Stimulated activated naive CD8-positive, alpha-beta T cell treated with anti-CD3 and anti-CD28 coated beads, Interleukin-15, amount 100 ng/mL, for 72 hours (primary cell): ENCODE results near the gene PCSK6.
"Not testable (repeated sequence)": the region's sequence is repeated elsewhere in the genome, so short reads cannot be mapped to it uniquely, and the experiment has no call there.

Experiments used
- ATAC-seq: fragments of 150-1000 bp; cut with Tn5 transposase; 2 replicates; pipeline ENCODE4 v1.10.0; 2021; ENCODE audit warnings: mild to moderate bottlenecking, moderate library complexity
- DNase-seq, 2 donors: peaks; one replicate each; pipeline ENCODE4 v3.0.0; 2021 to 2022
- H3K27ac Mint-ChIP-seq, 2 donors: one replicate each; pipeline ENCODE4 v1.8.0; 2022; ENCODE audit warnings: mild to moderate bottlenecking in 2 of 2, mixed read lengths in 2 of 2, moderate library complexity in 2 of 2
- H3K27me3 Mint-ChIP-seq: one replicate; pipeline ENCODE4 v1.8.0; 2022; ENCODE audit warnings: mixed read lengths
- H3K4me1 Mint-ChIP-seq: one replicate; pipeline ENCODE4 v1.8.0; 2022; ENCODE audit warnings: mild to moderate bottlenecking, mixed read lengths
- H3K4me3 Mint-ChIP-seq, 2 donors: one replicate each; pipeline ENCODE4 v1.8.0; 2022; ENCODE audit warnings: mild to moderate bottlenecking in 2 of 2, mixed read lengths in 2 of 2, moderate library complexity in 1 of 2
- H3K9me3 Mint-ChIP-seq, 2 donors: one replicate each; pipeline ENCODE4 v1.8.0; 2022; ENCODE audit warnings: mixed read lengths in 2 of 2

The PCSK6 gene

DNA sequence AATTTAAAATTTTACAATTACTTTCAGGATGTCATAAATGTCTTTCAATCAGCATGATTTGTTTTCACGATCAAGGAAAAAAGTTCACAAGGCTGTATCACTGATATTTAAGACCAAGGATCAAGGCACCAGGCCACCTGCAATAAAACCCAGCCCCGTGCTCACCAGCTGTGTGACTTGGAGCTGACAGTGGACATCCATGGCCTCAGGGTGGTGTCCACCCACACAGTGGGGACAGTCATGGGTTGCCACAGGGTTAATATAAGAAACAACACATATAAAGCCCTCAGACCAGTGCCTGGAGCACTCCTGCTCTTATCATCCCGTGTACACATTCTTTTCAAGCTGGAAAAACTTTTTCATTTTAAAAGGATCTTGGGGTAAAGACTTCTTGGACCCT is 56.5 kb downstream of the PCSK6 start:
- H3K4me3 Mint-ChIP-seq, result no peak overlapping the region
- DNase-seq (no peak), ATAC-seq (no peak)
- H3K27ac Mint-ChIP-seq, result no peak overlapping the region
- H3K9me3 Mint-ChIP-seq, result no peaks in the 10 kb centered on the region
- H3K27me3 Mint-ChIP-seq, result peaks cover 28% of the 10 kb centered on the region
- H3K4me1 Mint-ChIP-seq, result no peaks in the 10 kb centered on the region

DNA sequence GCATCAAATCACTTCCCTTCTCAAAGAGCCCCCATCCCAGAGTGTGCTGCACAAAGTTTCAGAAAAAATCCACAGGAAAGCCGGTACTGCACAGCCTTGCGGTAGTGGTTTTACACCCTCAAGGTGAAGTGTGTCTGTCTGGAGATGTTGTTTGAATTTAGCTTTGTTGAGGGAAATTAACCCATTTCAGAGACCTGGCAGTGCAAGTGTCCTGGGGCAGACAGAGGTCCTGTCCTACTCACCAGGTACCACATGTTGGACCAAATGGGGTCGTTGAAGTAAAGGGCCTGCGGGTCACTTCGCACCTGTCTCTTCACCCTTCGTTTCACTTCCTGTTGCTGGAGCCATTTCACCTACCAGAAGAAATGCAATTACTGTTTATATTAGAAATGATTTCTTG is 57.8 kb downstream of the PCSK6 start:
- Mint-ChIP-seq H3K9me3 (no peaks in the 10 kb centered on the region), H3K27ac (no peak overlapping the region), H3K4me1 (no peaks in the 10 kb centered on the region), H3K27me3 (peaks cover 28% of the 10 kb centered on the region), H3K4me3 (no peak overlapping the region)
- no peak for ATAC-seq
- no peak for DNase-seq

- no peaks in the 10 kb centered on the region for H3K4me1 Mint-ChIP-seq
- H3K27ac Mint-ChIP-seq, result no peak overlapping the region
- no peak overlapping the region for H3K4me3 Mint-ChIP-seq
- peaks cover 28% of the 10 kb centered on the region for H3K27me3 Mint-ChIP-seq
- no peak for DNase-seq
- ATAC-seq, result no peak
- H3K9me3 Mint-ChIP-seq, result no peaks in the 10 kb centered on the region
Observed at GRCh38 chr15:101431301-101431700, 58.2 kb downstream of the PCSK6 start.

GRCh38 chr15:101429646-101430045 is 59.9 kb downstream of the PCSK6 start:
- Mint-ChIP-seq H3K27ac (no peak overlapping the region), H3K9me3 (no peaks in the 10 kb centered on the region), H3K4me3 (no peak overlapping the region), H3K4me1 (no peaks in the 10 kb centered on the region), H3K27me3 (peaks cover 23% of the 10 kb centered on the region)
- no peak for ATAC-seq
- no peak for DNase-seq

DNA sequence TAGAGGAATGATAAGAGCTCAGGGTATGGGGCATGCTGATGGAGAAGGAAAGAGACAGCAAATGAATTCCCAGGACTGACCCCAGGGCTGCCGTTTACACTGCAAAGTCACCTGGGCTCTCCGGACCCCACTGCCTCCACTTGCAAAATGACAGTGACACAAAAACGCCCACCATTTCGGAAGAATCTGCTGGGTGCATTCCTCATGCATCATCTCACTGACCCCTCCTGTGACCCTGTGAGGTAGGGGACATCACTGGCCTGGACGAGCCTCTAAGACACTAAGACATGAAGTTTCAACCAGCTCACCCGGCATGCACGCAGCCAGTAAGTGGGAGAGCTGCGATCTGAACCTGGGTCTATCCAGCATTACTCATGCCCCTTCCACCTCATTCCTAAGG is 60.3 kb downstream of the PCSK6 start:
- Mint-ChIP-seq H3K9me3 (no peaks in the 10 kb centered on the region), H3K27me3 (peaks cover 20% of the 10 kb centered on the region)
- DNase-seq, result no peak

GRCh38 chr15:101428758-101429157 is 60.7 kb downstream of the PCSK6 start:
- Mint-ChIP-seq H3K9me3 (no peaks in the 10 kb centered on the region), H3K4me3 (no peak overlapping the region), H3K27ac (peak overlapping the region in 1 of 2 donors; percentile 76), H3K27me3 (peaks cover 20% of the 10 kb centered on the region), H3K4me1 (no peaks in the 10 kb centered on the region)
- no peak for DNase-seq
- ATAC-seq, result no peak

More for the DNA sequence above, 60.3 kb downstream of the PCSK6 start:
- Mint-ChIP-seq H3K4me3 (no peak overlapping the region), H3K27ac (no peak overlapping the region), H3K4me1 (no peaks in the 10 kb centered on the region)
- no peak for ATAC-seq

DNA sequence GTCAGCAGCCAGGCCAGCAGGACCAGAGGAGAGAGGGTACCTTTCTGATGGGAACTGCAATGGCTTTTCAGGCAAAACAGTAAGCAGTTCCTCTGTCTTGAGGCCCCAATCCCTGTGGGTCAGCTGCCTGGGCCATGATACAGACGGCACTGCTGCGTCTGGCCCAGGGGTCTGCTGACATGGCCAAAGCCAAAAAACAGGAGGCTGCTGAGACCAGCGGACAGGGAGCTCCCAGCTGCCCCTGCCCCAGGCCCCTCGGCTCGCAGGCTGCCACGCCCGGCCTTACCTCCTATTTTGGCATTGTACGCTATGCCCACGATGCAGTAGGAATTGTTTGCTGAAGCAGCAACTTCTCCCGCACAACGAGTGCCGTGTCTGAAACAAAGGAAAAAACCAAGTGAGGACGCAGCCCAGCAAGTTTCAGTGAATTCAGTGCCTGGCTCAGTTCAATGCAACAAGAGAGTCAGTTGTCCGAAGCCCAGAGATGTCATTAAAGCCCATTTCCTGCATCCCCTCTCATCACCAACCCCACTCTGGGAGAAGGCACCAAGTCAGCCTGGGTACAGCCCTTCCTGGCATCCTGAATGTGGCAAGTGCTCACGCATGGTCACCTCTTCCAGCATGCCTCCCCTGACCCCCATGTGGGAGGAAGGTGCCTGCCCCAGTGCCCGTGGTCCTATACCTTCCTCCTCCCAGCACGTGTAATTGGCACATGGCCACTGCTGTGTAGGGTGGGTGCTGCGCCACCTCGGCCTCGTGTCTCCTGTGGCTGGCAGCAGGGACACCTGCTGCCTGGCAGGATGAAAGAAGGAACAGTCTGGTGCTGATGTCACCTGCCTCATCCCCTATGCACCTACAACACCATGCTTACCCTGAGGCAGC is 61.7 kb downstream of the PCSK6 start:
- H3K4me1 Mint-ChIP-seq, result no peaks in the 10 kb centered on the region
- peaks cover 0 to 3% of the 10 kb centered on the region in 2 donors for H3K9me3 Mint-ChIP-seq
- H3K27ac Mint-ChIP-seq, result no peak overlapping the region
- no peak overlapping the region for H3K4me3 Mint-ChIP-seq
- H3K27me3 Mint-ChIP-seq, result peaks cover 16% of the 10 kb centered on the region
- ATAC-seq (no peak), DNase-seq (no peak)

DNA sequence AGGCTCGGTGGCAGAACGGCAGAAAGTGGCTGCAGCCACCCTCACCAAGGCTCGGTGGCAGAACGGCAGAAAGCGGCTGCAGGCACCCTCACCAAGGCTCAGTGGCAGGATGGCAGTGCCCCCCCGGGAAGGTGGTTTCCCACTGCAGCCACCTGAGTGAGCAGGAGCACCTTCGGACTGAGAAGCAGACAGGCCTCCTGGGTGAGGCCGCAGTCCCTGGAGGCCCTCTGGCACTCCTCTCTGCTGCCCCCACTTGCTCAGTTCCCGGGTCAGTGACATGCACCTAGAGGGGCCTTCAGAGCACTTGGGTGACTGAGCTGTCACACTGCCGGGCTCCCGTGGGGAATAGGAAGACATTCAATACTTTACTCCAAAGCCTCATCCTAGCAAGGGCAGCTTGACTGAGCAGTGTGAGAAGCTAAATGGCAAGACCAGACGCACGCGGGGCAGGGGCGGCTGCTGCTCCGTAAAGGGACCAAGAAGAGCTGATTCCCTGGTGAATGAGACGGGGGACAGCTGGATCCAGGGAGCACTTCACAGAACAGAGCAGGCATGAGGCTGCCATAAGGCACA is 62.7 kb downstream of the PCSK6 start:
- no peak for DNase-seq
- Mint-ChIP-seq H3K9me3 (peaks cover 0 to 10% of the 10 kb centered on the region in 2 donors), H3K27ac (no peak overlapping the region), H3K4me3 (no peak overlapping the region), H3K27me3 (peaks cover 26% of the 10 kb centered on the region), H3K4me1 (no peaks in the 10 kb centered on the region)
- peak; percentile 15 for ATAC-seq

DNA sequence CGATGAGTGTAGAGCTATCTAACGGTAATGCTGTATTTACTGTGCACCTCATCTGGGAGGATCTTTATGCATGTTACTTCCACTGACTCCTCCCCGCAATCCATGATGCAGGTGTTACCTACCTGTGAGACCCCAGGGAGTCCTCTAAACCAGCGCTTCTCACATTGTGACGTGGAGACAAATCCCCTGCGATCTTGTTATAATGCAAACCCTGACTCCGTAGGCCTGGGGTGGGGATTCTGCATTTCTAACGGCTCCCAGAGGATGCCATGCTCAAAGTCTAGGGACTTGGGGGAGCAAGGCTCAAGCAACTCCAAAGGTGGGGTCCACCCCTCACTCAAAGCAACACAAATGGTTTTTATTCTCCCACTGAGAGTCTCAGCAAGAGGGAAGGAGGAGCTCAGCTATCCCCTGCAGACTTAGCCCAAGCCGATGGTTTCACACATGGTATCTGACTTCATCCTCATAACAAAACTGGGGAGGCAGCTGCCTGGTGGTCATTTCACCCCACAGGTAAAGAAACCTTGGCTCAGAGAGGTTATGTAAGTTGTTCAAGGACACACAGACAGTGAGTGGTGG is 63.6 kb downstream of the PCSK6 start:
- H3K27ac Mint-ChIP-seq, result no peak overlapping the region
- DNase-seq, result no peak
- peaks cover 0 to 10% of the 10 kb centered on the region in 2 donors for H3K9me3 Mint-ChIP-seq

DNA sequence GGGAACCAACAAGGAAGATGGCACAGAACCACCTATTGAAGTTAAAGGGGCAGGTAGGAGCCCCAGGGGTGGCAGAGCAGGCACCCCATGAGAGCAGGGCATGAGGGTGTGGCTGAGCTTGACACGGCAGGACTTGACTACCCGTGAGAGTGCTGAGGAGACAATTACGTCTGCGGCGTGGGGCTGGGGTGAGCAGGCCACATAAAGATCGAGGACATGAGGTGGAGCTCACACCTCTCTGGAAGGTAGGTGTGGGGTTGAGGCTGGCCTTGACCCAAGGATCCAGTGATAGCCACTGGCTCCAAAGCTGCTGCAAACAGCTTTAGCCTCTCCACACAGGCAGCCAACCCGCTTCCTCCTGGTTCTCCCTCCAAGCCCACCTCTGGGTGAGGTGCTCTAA is 64.5 kb downstream of the PCSK6 start:
- no peak for DNase-seq
- Mint-ChIP-seq H3K4me3 (no peak overlapping the region), H3K4me1 (no peaks in the 10 kb centered on the region), H3K27me3 (peaks cover 29% of the 10 kb centered on the region), H3K27ac (no peak overlapping the region), H3K9me3 (peaks cover 0 to 10% of the 10 kb centered on the region in 2 donors)
- no peak for ATAC-seq

More for the DNA sequence above, 63.6 kb downstream of the PCSK6 start:
- ATAC-seq, result no peak
- H3K4me3 Mint-ChIP-seq, result no peak overlapping the region
- no peaks in the 10 kb centered on the region for H3K4me1 Mint-ChIP-seq
- H3K27me3 Mint-ChIP-seq, result peaks cover 29% of the 10 kb centered on the region

- no peak for DNase-seq
- Mint-ChIP-seq H3K4me1 (no peaks in the 10 kb centered on the region), H3K4me3 (no peak overlapping the region)
Observed at GRCh38 chr15:101420232-101420631, 69.3 kb downstream of the PCSK6 start.

GRCh38 chr15:101416475-101416874 is 73.0 kb downstream of the PCSK6 start:
- not testable (repeated sequence) for H3K9me3 Mint-ChIP-seq, H3K27me3 Mint-ChIP-seq, DNase-seq, ATAC-seq, H3K4me1 Mint-ChIP-seq, H3K27ac Mint-ChIP-seq, H3K4me3 Mint-ChIP-seq

More at GRCh38 chr15:101420232-101420631, 69.3 kb downstream of the PCSK6 start:
- peaks cover 17% of the 10 kb centered on the region for H3K27me3 Mint-ChIP-seq
- H3K9me3 Mint-ChIP-seq, result peaks cover 7 to 10% of the 10 kb centered on the region in 2 donors
- ATAC-seq, result no peak
- no peak overlapping the region for H3K27ac Mint-ChIP-seq

DNA sequence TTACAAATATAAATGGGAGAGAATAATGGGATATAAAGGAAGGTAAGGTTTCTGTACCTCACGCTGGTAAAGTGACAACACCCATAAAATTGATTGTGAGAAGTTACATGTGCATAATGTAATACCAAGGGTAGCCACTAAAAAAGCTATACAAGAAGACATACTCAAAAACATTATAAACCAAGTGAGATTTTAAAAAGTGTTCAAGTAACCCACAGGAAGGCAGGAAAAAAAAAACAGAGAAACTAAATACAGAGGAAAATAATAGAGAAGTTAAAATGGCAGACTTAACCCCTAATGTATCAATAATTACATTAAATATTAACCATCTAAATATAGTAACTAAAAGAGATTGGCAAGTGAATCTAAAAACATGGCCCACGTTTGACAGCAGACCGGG is 76.3 kb downstream of the PCSK6 start:
- Mint-ChIP-seq H3K4me3 (no peak overlapping the region), H3K27me3 (no peaks in the 10 kb centered on the region), H3K4me1 (peaks cover 2% of the 10 kb centered on the region), H3K27ac (no peak overlapping the region), H3K9me3 (peaks cover 0 to 7% of the 10 kb centered on the region in 2 donors)
- ATAC-seq (no peak), DNase-seq (no peak)

DNA sequence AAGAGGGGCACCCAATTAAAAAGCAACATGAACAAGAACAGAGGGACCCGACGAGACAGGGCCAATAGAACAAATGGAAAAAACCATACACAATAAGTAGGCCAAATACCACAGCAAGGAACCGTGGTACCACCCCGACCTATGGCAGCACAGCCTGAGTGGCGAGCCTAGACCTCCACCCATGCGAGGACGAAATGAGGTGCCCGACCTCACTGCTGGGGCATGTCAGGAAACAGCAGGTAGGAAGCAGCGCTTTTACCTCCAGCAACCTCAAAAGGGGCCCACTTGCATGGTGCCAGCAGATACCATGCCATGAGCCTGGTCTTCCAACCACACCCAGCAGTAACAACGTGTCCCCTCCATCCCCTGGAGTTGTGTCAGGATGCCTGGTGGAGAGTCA is 77.9 kb downstream of the PCSK6 start:
- Mint-ChIP-seq H3K4me3 (no peak overlapping the region), H3K4me1 (peaks cover 19% of the 10 kb centered on the region), H3K27ac (no peak overlapping the region), H3K9me3 (peaks cover 0 to 7% of the 10 kb centered on the region in 2 donors), H3K27me3 (no peaks in the 10 kb centered on the region)
- no peak for DNase-seq
- no peak for ATAC-seq

GRCh38 chr15:101411085-101411484 is 78.4 kb downstream of the PCSK6 start:
- peaks cover 0 to 6% of the 10 kb centered on the region in 2 donors for H3K9me3 Mint-ChIP-seq
- peaks cover 3% of the 10 kb centered on the region for H3K27me3 Mint-ChIP-seq
- ATAC-seq (no peak), DNase-seq (no peak)
- H3K4me1 Mint-ChIP-seq, result peaks cover 20% of the 10 kb centered on the region
- no peak overlapping the region for H3K4me3 Mint-ChIP-seq
- no peak overlapping the region for H3K27ac Mint-ChIP-seq

GRCh38 chr15:101410612-101411011 is 78.9 kb downstream of the PCSK6 start:
- H3K4me3 Mint-ChIP-seq, result no peak overlapping the region
- peaks cover 0 to 1% of the 10 kb centered on the region in 2 donors for H3K9me3 Mint-ChIP-seq
- DNase-seq, result no peak
- H3K27me3 Mint-ChIP-seq, result peaks cover 7% of the 10 kb centered on the region
- H3K4me1 Mint-ChIP-seq, result peaks cover 20% of the 10 kb centered on the region
- no peak for ATAC-seq
- H3K27ac Mint-ChIP-seq, result no peak overlapping the region
